C1 segment of cervical spinal cord (tissue), 14 donors: ENCODE measurements around the gene SOWAHA.

Experiments
- DNase-seq, 14 donors: peaks; one replicate each; lab custom pipeline; 2025; lab: John Stamatoyannopoulos, UW

The SOWAHA gene

DNA sequence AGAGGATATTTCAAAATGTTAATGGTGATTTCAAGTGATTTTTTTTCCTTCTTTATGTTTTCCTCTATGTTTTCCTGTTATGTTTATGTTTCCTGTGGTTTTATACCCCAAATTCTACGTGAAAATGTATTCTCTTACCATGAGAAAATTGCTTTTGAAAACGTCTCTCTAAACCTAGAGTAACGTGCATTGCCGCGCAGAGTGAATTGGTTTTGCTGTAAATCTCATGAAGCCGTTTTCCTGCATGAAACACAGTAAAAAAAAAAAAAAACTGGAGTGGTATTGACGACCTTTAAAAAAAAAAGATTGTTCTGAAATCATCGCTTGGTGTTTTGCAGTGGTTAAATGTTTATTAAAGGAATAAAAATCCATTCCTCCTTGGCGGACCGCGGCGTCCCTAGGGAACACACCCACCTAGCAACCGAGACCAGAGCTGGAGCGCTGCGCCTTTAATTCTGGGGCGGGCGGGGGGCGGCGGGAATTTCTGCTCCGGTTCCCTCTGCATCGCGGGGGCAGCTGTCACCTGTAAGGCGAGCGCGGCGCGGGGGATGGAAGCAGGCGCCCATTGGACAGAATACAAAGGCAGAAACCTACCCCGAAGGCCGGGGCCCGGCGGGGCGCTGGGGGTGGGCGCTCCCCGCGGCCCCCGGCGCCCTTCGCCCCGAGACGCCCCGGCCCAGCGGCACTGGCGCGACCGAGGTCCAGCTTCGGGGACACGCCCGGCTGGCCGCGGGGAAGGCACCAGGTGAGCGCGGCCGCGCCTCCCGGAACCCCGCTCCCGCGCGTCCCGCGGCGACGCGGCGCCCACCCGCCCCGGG is at the start of gene SOWAHA:
TSS of gene SOWAHA (plus strand) at position 522 of the 818 bp plus-strand sequence. CDS start 320 bp downstream, outside the sequence.
- DNase-seq = peak in 10 of 14 donors; percentile 28 to 79 (median 36)

DNA sequence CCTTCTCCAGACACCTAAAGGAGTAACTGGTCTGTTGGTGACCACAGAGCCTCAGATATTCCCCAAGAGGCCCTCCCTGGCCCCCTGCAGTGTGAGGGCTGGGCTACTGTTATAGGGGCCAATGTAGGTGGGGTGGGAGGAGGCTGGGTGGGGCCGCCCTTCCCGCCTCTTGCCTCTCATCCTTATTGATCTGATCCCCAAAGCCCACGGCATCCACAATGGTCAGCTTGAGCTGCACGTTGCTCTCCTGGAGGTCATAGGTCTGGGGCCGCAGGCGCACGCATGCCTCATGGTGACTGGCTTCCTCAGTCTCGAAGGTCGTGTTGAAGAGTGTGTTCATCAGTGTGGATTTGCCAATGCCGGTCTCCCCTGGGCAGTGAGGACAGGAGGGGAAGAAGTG is 49.1 kb upstream of the SOWAHA start:
- no peak for DNase-seq

DNA sequence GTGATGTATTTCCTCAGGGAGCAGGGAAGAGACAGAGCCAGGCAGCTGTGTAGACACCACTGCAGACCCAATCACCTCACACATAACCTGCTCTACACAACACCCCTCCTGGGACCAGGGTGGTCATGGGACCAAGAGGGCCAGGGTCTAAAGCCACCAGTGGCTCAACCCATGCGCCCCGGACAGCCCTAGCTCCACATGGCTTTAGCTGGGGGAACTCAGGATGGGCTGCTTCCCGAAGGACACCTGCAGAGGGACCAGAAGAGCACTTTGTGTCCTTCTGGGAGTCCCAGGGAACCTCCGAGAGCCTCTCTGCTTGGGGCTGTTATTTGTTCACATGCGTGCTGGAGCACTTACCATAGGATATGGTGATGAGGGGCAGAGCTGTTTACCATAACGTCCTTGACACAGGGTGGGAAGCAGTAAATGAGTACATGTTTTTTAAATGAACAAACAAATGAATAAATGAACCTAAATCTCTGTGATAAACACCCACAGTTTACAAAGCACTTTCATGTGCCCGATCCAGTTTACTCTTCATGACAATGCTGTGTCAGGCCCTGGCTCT is 48.3 kb upstream of the SOWAHA start:
- no peak for DNase-seq

DNA sequence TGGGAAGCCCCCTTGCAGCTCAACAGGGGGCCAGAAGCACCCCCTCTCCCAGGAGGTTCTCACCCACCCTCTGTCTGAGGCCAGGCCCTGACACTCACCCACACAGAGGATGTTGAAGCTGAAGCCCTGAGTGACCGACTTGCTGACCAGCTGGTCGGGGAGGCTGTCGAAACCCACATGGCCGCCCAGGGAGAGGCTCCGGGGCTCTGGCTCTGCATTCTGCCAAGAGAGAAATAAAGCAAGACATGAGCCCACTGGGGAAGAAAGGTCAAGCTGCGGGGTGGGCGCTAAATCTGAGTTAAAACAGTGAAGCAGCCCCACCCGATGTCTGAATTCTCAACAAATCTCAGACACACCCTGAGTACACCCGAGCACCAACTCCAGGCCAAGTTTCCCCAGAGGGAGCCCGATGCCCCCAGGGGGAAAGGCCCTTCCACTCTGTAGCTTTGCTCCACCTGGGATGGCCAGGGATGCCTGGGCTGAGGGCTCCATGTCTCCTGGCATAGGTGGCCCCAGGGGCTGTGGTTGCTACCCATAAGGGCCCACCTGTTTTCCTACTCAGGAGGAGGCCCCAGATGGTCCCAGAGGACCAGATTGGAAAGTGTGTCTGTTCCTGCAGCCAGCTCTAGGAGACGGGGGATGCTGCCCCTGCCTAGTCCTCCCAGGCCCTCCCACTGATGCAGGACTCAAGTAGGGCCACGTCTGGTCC is 47.6 kb upstream of the SOWAHA start:
- no peak for DNase-seq

DNA sequence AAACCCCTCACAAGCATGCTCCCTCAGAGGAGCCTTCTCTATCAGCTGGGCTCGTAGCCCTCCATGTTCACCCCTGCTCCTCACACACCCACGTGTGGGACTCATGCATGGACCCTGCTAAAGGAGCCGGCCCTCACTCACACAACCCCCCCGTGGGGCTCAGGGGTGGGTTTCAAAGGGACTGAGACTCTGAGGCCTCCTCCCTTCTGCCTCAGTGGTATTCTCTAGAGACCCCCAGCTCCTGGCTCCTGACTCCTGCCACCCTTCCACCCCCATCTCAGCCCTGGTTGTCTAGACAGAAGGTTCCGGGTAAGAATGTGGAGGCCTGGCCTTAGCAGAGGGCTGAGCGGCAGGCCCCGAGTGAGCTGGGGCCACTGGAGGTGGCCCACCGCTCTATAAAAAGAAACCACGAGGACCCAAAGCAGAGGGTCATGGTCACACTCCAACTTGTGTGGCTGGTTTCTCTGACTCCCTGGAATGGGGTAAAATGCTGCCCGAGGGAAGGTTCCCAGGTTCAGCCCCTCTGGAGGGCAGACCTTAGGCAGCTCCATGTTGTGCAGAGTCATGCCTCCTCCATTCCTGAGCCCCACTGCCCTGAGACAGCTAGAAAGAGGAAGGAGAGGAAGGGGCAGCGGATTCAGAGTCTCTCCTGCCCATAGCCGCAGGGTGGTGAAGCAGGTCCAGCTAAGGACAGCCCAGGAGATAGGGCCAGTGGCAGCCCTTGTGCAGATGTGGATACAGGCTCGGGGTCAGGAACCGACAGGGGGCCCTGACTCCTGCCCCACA is 46.9 kb upstream of the SOWAHA start:
- no peak for DNase-seq

DNA sequence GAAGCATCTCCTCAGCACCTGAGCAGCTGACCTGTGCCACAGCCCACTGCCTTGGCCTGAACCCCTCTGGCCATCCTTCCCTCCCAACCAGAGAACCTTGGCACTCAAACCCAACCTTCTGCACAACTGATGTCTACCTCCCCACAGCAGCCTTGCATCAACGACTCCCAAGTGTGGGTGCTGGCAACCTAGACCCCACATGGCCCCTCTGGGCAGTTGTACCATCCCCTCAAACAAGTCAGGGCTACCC is 46.4 kb upstream of the SOWAHA start:
- DNase-seq = no peak

DNA sequence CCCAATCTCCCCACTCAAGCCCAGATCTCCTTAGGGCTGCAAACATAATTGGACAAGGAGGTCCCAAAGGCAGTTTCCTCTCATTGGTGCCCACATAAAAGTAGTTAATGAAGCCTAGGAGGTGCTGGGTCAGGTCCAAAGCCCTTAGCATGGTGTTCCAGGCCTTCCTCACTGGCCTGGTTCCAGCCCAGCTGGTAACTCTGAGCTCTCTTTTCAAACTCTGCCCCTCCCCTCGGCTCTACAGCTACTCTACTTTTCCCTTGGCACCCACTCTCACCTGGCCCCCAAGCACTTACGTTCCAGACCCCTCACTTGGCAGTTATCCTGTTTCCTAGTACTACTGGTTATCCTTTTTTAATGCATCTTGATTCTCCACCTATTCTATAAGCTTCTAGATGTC is 46.0 kb upstream of the SOWAHA start:
- peak in 3 of 14 donors; percentile 36 to 57 (median 39) for DNase-seq

DNA sequence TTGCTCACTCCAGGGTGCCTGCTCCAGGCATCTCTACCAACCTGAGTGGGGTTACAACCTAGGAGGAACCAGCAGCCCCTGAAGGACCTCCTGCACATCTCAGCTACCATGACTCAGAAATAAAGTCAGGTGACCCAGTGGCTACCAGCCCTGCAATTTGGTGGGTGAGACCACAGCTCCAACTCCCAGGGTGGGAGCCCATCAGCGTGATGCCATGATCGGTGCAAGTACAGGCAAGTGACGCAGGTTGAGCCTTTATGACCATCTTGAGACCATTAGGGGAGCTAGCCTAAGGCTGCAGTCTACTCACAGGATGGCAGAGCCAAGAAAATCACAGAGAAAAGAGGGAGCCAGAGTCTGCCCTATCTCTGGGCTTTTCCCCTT is 44.6 kb upstream of the SOWAHA start:
- DNase-seq = no peak

DNA sequence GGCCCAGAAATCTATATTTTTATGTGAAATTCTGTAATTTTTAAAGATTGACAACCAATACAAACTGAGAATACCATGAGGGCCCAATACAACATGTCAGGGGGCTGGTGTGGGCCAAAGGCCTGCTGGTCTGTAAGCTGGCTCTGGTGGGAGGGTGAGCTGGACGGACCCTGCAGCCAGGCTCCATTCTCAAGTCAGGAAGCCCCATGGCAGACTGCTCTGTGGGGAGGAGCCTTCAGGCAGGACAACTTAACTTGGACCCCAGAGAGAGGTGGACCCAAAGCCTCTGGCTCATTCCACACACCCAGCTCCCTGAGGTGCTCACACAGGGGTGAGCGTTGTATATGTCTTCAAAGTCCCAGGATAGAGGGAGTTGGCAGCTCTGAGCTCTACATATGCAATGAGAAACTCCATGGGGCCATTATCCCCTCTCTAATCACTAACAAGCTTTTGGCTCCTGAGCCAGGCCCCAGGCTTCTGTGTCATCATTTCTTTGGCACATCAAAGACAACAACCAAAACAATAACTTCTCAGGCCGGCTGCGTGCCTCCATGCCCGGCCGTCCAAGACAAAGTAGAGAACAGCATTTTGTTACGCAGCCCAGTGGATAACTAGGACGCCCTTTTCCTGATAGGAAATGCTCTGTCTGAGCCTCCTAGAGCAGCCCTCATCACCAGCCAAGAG is 42.5 kb upstream of the SOWAHA start:
- DNase-seq = peak in 3 of 14 donors; percentile 19 to 27 (median 25)

DNA sequence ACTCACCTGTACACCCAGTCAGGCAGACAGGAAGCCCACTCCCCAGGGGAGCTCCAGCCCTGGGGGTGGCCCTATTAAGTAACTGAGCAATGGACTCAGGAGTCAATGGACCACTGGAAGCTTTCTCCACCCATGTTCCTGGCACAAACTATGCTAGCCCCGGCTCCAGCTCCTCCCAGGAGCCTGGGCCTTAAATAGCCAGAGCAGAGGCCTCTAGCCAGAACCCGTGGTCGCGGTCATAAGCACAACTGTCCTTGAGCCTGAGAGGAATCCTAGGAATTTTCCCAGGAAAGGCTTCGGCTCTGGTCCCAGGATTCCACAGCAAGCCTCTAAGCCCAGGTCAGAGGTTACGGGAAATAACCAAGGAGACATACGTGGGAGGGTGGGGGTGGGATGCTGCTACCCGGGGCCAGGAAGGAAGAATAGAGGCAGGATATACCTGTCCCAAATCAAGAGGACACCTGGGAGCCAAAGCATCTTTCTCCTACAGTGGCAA is 41.6 kb upstream of the SOWAHA start:
- DNase-seq = peak in 2 of 14 donors; percentile 21 to 43

DNA sequence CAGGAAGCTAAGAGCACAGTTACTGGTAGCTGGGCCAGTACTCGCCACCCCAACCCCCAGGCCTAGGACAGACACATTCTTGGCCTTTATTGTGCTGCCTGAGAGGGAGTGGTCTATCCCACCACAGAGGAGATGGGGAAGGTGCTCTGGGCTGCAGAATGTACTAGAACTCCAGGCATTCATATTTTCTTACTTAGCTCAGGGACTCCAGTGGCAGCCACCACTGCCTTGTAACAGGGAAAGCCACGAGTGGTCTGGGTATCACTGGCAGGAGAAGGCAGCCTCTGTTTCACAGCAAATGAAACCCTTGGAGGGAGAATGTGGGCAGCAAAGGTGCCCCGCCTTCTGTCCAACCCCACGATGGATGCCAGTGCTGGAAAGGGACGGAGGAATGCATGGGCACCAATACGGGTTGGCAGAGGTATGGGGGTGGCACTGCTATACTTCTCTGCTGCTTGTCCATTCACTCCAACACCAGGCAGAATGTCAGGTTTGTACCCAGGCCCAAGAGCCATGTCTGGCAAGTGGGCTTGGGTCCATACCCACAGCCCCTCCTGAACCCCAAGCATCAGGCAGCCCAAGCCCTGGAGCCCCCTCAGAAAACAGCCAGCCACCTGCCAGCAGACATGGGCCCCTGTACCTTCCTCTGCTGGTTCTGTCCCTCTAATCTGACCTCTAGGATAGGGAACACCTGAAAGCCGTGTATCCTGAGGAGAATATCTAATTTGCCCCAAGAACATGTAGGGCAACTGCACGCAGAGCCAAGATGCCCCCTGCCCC is 40.6 kb upstream of the SOWAHA start:
- DNase-seq = peak in 5 of 14 donors; percentile 19 to 69 (median 29)

DNA sequence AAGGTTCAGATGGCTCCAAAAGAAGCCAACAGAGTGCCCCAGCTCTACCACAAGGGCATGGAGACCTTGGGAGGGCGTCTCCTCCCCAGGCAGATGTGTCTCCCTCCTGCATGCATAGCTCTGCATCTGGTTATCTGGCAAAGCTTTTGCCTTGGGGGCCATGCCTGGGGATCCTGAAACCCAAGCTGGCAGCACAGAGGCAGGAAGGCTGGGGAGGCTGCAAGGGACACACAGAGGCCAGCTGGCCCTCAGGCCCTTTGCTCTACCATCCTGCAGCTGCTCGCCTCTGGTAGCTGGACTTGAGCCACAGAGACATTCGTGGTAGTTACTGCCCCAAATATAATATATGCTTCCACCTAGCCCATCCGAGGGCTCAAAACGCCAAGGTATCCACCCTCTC is 40.0 kb upstream of the SOWAHA start:
- DNase-seq = peak in 2 of 14 donors; percentile 19 to 24

DNA sequence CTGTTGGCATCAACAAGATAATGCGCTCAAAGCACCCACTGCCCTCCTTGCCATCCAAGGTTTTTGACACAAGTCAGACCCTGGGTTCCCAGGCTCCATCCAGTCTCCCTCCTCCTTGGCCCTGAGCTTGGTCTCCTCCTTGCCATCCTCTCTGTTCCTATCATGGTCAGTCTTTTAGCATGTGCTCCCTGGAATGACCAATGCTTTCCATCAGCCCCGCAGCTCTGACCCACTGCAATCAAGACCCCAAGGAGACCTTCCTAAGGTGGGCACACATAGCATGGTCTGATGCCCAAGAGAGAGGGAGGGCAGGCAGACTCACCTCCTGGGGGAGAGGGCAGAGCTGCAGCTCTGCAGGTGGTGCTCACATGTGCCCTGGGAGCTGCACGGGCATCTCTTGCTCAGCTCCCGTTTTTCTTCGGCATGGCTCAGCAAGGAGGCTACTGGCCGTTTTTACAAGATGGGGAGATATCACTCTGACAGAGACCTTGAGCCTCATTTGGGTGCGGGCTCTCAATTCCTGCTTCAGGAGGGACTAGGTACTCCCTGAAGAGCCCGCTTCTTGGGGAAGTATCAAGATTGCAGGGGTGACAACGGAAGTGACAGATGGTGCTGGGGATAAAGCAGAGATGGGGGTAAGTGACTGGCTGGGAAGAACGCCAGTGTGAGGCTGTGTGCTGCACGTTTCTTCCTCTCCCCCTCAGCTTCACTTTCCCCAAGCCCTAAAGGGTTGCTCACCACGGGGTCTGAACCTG is 39.3 kb upstream of the SOWAHA start:
- peak in 3 of 14 donors; percentile 46 to 59 (median 52) for DNase-seq

DNA sequence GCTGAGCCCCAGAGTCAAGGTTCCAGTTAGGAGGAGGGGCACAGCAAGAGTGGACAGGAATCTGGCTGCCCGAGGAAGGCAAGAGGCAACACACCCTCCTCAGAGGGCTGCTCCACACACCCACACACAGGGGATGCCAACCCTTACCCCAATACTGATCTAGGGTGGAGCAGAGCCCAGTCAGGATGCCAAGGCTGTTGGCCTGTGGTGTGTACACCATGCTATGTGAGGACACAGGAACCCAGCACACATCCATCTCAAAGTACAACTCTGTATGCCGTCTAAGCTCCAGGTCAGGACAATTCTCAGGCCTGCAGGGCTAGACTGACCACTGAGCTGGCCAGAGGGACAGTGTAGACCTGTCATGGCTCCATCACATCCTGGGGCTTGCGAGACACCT is 38.7 kb upstream of the SOWAHA start:
- DNase-seq = peak in 1 of 14 donors; percentile 53

DNA sequence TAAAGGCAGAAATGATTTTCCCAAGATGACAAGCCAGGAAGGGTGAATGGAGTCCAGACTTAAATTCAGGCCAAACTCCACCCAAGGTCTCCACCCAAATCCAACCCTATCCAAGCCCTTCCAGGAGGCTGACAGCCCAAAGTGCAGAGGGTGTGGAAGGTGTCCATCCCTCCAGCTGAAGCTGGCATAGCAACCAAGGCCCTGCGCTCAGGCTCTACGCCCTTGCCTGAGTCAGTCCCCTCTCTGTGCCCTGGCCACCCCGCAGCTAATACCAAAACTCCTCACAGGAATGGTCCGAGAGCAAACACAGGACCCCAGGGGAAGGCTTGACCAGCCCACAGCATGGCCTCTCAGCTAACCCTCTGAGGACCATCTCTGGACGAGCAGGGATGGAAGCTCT is 38.2 kb upstream of the SOWAHA start:
- peak in 4 of 14 donors; percentile 20 to 50 (median 33) for DNase-seq

DNA sequence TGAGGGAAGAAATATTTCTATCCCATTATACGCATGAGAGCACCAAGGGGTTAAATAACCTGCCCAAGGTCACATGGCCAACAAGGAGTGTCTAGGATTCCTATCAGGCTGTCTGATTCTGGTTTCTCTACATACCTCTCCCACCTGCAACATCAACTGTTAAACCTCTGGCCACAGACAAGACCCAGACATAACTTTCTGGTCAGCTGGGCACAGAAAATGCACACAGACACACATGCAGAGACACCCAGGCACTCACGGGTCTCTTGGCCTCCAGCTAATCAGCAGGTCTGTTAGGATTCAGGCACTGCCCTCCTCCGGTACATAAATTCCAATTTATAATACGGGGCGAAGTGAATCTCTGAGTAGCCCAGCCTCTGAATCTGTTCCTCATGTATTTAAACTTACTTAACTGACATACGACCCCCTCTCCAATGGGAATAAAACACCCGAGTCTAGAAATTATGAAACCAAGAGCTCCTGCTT is 37.6 kb upstream of the SOWAHA start:
- DNase-seq = peak in 1 of 14 donors; percentile 46

DNA sequence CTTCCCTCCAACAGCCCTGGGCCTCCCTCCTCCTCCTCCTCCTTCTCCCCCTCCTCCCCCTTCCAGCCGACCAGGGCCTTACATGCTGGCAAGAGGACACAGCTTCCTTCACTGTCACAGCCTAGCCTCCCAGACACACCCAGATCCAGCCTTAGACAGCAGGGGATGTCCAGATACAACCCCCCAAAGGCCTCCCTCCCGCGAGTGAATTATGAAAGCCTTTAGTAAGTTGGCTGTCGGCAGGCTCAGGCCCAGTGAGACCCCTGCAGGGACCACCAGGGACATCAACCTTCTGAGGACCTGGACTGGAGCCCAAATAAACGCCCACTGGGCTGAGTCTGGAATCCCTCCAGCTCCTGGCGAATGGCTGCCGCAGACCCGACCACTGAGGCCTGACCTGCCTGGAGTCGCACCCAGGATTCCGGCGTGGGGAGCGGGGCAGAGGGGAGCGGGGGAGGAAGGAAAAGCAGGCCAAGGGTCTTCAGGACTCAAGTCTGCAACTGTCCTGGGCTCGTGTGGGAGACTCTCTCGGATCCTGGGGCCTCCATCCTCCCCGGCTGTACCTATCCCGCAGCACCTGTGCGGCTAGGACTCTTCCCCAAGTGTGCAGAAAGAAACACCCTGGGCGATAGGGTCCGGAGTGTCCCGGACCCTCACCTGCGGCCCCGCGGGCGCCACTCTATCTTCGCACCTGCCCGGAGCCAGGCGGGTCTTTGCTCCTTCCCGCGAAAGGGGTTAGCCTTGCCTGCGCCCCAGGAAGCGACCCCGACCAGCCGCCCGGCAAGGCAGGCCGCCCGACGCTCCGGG is 36.8 kb upstream of the SOWAHA start:
- DNase-seq = peak in 11 of 14 donors; percentile 35 to 83 (median 58)

DNA sequence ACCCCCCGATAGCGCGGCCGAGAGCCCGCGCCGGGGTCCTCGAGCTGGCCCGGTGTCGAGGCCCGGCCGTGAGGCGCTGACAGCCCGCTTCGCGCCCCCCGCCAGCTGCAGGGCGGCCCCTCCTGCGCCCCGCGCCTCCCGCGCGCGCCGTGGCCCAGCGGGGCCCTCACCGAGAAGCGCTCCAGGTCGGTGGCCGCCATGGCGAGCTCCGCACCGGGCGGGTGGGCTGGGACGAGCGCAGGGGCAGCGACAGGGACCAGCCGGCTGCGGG is 36.2 kb upstream of the SOWAHA start:
- no peak for DNase-seq
